Nephron (organoid): Measurements from ENCODE around the gene CYTH4.

Experiments used
- H3K27ac Mint-ChIP-seq, 3 experiments: 2 replicates each; pipeline ENCODE4 v1.8.0; 2020; ENCODE audit warnings: mixed read lengths in 3 of 3, mild to moderate bottlenecking in 2 of 3, moderate library complexity in 1 of 3
- H3K27me3 Mint-ChIP-seq: 2 replicates; pipeline ENCODE4 v1.8.0; 2021; ENCODE audit warnings: low read depth, mild to moderate bottlenecking, moderate library complexity, mixed read lengths
- H3K36me3 Mint-ChIP-seq: 2 replicates; pipeline ENCODE4 v1.8.0; 2020; ENCODE audit warnings: low read depth, mixed read lengths
- H3K4me1 Mint-ChIP-seq: 2 replicates; pipeline ENCODE4 v1.8.0; 2020; ENCODE audit warnings: mixed read lengths
- H3K4me3 Mint-ChIP-seq, 3 experiments: 2 replicates each; pipeline ENCODE4 v1.8.0; 2020; ENCODE audit warnings: mild to moderate bottlenecking in 3 of 3, mixed read lengths in 3 of 3, moderate library complexity in 2 of 3
- H3K9me3 Mint-ChIP-seq: 2 replicates; pipeline ENCODE4 v1.8.0; 2020; ENCODE audit warnings: mixed read lengths
- TF ChIP-seq, protein P1 (sequence below), 3 experiments: fragments of 200-600 bp; sonication (generic); IDR thresholded peaks; one replicate each; pipeline ENCODE4 v1.5.0; 2021; ENCODE audit warnings: antibody characterized with exemption in 3 of 3; ENCODE audit not compliant: unreplicated experiment in 3 of 3

CYTH4 gene

DNA sequence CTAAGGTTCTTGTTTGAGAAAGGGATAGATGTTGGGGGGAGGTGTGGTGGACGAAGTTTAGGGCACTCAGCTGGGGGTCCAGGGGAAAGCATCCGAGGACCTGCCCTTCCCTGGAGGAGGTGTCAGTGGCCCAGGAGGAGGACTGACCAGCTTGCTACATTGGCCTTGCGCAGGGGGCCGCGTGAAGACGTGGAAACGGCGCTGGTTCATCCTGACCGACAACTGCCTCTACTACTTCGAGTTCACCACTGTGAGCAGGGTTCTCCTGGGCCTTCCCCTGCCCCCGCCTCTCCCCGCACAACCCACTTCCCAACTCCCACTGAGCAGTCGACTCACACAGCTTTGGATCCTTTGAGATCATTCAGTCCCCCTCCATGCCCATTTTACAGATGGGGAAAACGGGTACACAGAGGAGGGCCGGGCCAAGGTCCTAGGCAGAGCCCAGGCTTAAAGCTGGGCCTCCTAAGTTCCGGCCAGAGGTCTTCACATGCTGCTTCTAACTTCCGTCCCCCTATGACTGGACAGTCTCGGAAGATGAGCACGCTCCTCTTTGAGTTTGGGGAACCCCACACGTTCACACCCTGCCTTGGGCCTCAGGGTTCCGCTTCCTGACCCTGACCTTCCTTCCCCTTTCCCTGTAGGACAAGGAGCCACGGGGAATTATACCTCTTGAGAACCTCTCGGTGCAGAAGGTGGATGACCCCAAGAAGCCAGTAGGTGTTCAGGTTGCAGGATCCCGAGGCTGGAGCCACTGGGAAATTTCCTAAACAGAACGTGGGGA is 28.7 kb downstream of the CYTH4 start:
- TF ChIP-seq, protein P1, sequence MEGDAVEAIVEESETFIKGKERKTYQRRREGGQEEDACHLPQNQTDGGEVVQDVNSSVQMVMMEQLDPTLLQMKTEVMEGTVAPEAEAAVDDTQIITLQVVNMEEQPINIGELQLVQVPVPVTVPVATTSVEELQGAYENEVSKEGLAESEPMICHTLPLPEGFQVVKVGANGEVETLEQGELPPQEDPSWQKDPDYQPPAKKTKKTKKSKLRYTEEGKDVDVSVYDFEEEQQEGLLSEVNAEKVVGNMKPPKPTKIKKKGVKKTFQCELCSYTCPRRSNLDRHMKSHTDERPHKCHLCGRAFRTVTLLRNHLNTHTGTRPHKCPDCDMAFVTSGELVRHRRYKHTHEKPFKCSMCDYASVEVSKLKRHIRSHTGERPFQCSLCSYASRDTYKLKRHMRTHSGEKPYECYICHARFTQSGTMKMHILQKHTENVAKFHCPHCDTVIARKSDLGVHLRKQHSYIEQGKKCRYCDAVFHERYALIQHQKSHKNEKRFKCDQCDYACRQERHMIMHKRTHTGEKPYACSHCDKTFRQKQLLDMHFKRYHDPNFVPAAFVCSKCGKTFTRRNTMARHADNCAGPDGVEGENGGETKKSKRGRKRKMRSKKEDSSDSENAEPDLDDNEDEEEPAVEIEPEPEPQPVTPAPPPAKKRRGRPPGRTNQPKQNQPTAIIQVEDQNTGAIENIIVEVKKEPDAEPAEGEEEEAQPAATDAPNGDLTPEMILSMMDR (IDR thresholded peaks at IDR 0.05; ENCODE audit: unreplicated experiment in 3 of 3) = no peak
- Mint-ChIP-seq H3K27me3 (peaks cover 17% of the 10 kb centered on the region), H3K9me3 (no peaks in the 10 kb centered on the region), H3K4me1 (peaks cover 34% of the 10 kb centered on the region), H3K36me3 (no peaks in the 10 kb centered on the region), H3K4me3 (no peak overlapping the region), H3K27ac (no peak overlapping the region)

DNA sequence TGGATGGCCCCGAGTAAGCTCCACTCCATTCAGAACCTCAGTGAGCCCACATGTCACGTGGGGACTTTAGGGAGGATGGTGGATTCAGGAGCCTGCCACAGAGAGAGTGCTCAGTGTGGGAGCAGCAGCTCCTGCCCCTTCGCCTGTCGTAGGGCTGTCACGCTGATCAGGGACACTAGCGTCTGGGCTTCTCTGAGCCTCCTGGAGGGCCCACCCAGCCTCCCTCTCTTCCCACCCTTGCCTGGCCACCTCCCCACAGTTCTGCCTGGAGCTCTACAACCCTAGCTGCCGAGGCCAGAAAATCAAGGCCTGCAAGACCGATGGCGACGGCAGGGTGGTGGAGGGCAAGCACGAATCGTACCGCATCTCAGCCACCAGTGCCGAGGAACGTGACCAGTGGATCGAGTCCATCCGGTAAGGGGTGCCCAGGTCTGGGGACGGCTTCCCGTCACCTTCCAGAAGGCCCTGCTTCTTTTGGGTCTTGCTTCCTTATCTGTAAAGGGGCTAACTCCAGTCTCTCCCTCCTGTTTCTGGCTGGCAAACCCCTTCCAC is 29.5 kb downstream of the CYTH4 start:
- TF ChIP-seq, protein P1 (IDR thresholded peaks at IDR 0.05; ENCODE audit: unreplicated experiment in 3 of 3) = no peak
- peaks cover 29% of the 10 kb centered on the region for H3K4me1 Mint-ChIP-seq
- peaks cover 20% of the 10 kb centered on the region for H3K27me3 Mint-ChIP-seq
- H3K36me3 Mint-ChIP-seq = no peaks in the 10 kb centered on the region
- no peak overlapping the region for H3K4me3 Mint-ChIP-seq
- no peaks in the 10 kb centered on the region for H3K9me3 Mint-ChIP-seq
- H3K27ac Mint-ChIP-seq = no peak overlapping the region

DNA sequence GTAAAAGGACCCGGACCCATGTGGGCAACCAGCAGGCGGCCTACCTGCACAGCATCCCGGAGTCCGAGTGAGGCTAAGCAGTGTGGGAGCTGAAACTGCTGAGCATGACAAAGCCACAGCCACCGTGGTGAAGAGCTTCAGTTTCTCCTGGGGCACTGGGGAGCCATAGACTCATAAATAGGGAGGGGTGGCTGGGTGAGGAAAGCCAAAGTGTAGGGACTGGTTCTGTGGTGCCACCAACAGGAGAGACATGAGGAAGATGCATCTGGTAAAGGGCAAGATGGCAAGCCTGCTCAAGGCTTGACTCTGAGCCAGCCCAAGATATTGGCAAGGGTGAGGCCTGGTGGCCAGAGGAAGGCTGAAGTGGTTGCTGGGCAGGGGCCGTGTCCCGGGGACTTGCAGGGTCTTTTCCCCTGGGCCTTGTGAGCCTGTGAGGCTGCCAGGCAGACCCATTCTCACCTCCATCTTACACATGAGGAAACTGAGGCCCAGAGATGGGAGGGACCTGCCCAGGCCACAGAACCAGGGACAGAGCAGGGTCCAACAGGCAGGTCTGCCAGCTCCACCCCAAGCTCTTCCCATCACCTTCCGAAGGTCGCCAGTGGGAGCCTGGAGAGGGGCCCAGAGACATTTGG is 30.4 kb downstream of the CYTH4 start:
- Mint-ChIP-seq H3K4me1 (peaks cover 24% of the 10 kb centered on the region), H3K4me3 (no peak overlapping the region), H3K9me3 (no peaks in the 10 kb centered on the region), H3K27me3 (peaks cover 24% of the 10 kb centered on the region), H3K27ac (no peak overlapping the region), H3K36me3 (no peaks in the 10 kb centered on the region)
- TF ChIP-seq, protein P1 (IDR thresholded peaks at IDR 0.05; ENCODE audit: unreplicated experiment in 3 of 3) = no peak

DNA sequence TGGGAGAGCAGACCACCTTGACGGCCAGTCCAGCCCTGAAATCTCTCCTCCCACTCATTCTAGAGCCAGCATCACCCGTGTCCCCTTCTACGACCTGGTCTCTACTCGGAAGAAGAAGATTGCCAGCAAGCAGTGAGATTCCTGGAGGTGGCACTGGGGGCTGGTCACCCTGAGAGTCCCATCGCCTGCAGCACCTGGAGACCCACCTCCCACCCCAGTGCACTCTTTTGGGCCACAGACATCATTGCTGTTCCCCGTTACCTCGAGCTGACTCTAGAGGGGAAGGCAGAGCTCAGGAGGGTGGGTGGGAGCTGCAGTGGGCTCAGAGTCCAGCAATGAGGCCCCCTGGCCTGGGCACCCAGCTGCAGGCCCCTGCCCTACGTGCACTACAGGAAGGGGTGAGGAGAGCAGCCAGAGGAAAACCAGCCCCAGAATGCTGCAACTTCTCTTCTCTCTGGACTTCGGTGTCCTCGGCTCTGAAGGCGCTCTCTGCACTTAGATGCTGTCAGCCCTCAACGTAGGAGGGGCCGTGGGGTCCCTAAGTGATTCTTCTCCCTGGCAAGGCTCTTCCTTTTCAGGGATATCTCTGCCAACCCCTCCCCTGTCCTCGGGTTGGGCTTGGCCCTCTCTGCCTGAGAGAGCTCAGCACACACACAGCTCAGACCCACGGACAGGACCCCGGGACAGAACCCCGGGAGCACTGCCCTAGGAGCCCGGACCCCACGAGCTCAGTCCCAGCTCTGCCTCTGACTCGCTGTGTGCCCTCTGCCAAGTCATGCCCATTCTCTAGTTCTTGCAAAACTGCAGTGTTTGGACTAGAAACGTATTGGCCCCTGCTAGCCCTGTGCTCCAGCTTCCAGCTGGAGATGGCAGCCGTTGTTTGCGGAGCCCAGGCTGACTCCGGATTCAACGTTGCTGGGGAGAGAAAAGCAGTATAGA is 31.3 kb downstream of the CYTH4 start:
- no peak overlapping the region for H3K4me3 Mint-ChIP-seq
- H3K27me3 Mint-ChIP-seq = peaks cover 29% of the 10 kb centered on the region
- H3K4me1 Mint-ChIP-seq = peaks cover 22% of the 10 kb centered on the region
- TF ChIP-seq, protein P1 (IDR thresholded peaks at IDR 0.05; ENCODE audit: unreplicated experiment in 3 of 3) = no peak
- peak overlapping the region in 1 of 3 experiments; percentile 68 for H3K27ac Mint-ChIP-seq
- H3K36me3 Mint-ChIP-seq = no peaks in the 10 kb centered on the region
- no peaks in the 10 kb centered on the region for H3K9me3 Mint-ChIP-seq

DNA sequence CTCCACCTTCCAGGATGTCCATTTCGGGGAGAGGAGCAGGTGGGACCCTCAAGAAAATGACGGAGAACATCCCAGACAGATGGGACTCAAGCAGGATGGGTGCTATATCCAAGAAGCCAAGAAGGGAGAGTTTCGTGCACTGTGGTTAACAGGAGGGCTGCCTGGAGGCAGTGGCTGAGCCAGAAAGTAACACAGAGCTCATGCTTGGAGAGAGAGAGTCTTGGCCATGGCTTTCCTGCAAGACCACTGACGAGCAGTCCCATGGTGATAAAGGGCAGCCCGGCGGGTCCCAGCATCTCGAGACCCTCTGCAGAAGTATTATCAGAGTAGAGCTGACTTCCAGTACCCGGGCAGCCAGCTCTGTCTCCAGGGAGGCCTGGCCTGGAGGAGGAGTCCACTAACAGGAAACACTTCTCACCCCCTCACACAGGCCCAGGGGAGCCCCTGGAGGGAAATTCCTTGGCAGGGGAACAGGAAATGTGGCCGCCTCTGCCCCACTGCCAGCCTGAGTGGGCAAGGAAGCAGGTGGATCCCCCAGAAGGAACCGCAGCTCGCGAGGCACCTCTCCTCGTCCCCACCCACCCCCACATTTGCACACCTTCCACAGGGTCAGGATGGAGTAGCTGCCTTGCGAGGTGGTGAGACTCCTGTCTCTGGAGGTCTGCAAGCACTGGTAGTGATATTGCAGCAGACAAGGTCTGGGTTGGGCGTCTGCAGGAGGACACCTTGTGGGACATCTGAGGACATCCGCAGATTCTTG is 32.2 kb downstream of the CYTH4 start:
- Mint-ChIP-seq H3K36me3 (no peaks in the 10 kb centered on the region), H3K4me3 (no peak overlapping the region), H3K27ac (peak overlapping the region in 1 of 3 experiments; percentile 39), H3K9me3 (no peaks in the 10 kb centered on the region), H3K27me3 (peaks cover 27% of the 10 kb centered on the region), H3K4me1 (peaks cover 24% of the 10 kb centered on the region)
- TF ChIP-seq, protein P1 (IDR thresholded peaks at IDR 0.05; ENCODE audit: unreplicated experiment in 3 of 3) = no peak
